ENCODE data around the gene LCN2. TPM values are rescaled to one million over a fixed set of nuclear protein-coding genes. Genes with fewer than 3 reads are reported as not detected.

The LCN2 gene
- total RNA-seq, 2 donors from 2014 or later, result 4.9 to 24.6 TPM

DNA sequence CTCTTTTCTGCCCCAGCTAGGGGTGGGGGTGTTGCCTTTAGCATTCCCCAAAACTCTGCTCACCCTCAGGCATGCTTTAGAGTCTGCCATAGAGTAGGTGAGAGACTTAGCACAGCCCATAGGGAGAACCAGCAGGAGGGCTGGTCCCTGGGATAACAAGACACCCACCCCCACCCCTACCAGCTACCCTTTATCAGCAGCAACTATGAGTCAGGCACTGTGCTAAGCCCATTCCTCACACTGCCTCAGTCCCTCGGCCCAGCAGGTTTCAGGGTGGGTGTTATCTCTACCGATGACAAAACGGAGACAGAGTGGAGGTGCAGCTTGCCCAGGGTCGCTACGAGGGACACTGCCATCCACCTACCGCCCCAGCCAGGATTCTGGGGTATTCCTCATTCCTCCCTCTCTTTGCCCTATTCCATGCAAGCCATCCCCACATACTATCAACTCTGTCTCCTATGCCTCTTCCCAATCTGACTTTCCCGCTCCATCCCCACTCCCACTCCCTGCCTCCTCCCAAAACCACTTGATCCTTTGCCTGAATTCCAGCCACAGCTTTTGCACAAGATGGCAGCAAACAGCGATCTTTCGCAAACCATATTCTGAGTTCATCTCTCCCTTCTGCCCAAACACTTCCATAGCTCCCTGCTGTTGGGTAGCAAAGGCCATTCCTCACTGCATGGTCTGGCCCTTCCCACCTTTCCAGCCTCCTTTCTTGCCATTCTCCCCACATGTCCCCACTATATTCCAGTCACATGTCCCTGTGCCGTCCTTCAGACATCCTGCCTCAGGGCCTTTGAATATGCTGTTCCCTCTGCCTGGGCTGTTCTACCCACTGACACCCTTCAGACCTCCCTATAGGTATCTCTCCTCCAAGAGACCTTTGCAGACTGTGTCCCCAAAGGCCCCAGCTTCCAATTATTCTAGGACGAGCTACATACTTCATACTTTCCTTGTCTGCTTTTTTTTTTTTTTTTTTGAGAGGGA, 37.0 kb downstream of the LCN2 start:
- no peaks in the 10 kb centered on the region for H3K27me3 ChIP-seq
- ATAC-seq (no peak), DNase-seq (no peak)
- intact Hi-C loops (cut with DNase I), result no loop called here
- no peak overlapping the region for H3K4me3 ChIP-seq
- no peaks in the 10 kb centered on the region for H3K9me3 ChIP-seq
- no peak overlapping the region for H3K27ac ChIP-seq
- peaks cover 12% of the 10 kb centered on the region for H3K4me1 ChIP-seq
- 89 to 92% methylated on average over 11 of the region's 11 CpGs for WGBS, 2 donors
- TF ChIP-seq, protein P1, sequence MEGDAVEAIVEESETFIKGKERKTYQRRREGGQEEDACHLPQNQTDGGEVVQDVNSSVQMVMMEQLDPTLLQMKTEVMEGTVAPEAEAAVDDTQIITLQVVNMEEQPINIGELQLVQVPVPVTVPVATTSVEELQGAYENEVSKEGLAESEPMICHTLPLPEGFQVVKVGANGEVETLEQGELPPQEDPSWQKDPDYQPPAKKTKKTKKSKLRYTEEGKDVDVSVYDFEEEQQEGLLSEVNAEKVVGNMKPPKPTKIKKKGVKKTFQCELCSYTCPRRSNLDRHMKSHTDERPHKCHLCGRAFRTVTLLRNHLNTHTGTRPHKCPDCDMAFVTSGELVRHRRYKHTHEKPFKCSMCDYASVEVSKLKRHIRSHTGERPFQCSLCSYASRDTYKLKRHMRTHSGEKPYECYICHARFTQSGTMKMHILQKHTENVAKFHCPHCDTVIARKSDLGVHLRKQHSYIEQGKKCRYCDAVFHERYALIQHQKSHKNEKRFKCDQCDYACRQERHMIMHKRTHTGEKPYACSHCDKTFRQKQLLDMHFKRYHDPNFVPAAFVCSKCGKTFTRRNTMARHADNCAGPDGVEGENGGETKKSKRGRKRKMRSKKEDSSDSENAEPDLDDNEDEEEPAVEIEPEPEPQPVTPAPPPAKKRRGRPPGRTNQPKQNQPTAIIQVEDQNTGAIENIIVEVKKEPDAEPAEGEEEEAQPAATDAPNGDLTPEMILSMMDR (IDR thresholded peaks at IDR 0.05), result no peak
- no peak for TF ChIP-seq POLR2A (IDR thresholded peaks at IDR 0.05)
- peaks cover 0 to 5% of the 10 kb centered on the region in 2 donors for H3K36me3 ChIP-seq (replicated peaks in 1 of 2; ENCODE audit: insufficient read depth in 1 of 2, low read depth in 2 of 2)

GRCh38 chr9:128187361-128187760, 38.1 kb downstream of the LCN2 start:
- TF ChIP-seq POLR2A (IDR thresholded peaks at IDR 0.05), result no peak
- TF ChIP-seq, protein P1 (IDR thresholded peaks at IDR 0.05), result no peak
- no peak for ATAC-seq
- no peak for DNase-seq
- H3K27me3 ChIP-seq, result no peaks in the 10 kb centered on the region
- H3K9me3 ChIP-seq, result no peaks in the 10 kb centered on the region
- H3K4me3 ChIP-seq, result no peak overlapping the region
- H3K27ac ChIP-seq, result no peak overlapping the region
- intact Hi-C loops (cut with DNase I), result no loop called here
- peaks cover 0 to 5% of the 10 kb centered on the region in 2 donors for H3K36me3 ChIP-seq (replicated peaks in 1 of 2; ENCODE audit: insufficient read depth in 1 of 2, low read depth in 2 of 2)
- WGBS, 2 donors, result 97% methylated on average over 2 of the region's 2 CpGs
- peaks cover 13% of the 10 kb centered on the region for H3K4me1 ChIP-seq

- ATAC-seq, result no peak
- peaks cover 0 to 3% of the 10 kb centered on the region in 2 donors for H3K36me3 ChIP-seq (replicated peaks in 1 of 2; ENCODE audit: insufficient read depth in 1 of 2, low read depth in 2 of 2)
These were observed 39.0 kb downstream of the LCN2 start for GRCh38 chr9:128188209-128188608.

DNA sequence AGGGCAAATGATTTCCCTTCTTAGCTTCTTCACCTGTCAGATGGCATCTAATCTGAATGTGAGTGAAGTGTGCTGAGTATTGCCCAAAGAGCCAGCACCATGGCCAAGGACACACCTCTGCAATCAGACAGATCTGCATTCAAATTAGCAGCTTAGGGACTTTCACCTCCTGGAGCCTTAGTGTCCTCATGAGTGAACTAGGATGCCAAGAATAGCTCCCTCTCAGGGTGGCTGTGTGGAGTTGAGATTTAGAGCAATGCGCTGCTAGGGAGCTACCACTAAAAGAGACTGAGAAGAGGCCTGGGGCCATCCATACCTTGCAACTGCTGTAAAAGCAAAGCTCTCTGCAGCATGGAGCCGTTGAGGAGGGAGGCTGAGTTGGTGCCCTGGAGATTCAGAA, 40.8 kb downstream of the LCN2 start:
- DNase-seq (no peak), ATAC-seq (no peak)
- H3K27me3 ChIP-seq, result no peaks in the 10 kb centered on the region
- H3K9me3 ChIP-seq, result no peaks in the 10 kb centered on the region
- WGBS, 2 donors, result 48 to 100% methylated on average over 2 of the region's 2 CpGs
- intact Hi-C loops (cut with DNase I), result no loop called here
- peaks cover 21% of the 10 kb centered on the region for H3K4me1 ChIP-seq
- H3K36me3 ChIP-seq (replicated peaks in 1 of 2; ENCODE audit: insufficient read depth in 1 of 2, low read depth in 2 of 2), result peaks cover 0 to 3% of the 10 kb centered on the region in 2 donors
- H3K27ac ChIP-seq, result no peak overlapping the region
- no peak overlapping the region for H3K4me3 ChIP-seq
- TF ChIP-seq, protein P1 (IDR thresholded peaks at IDR 0.05), result no peak
- no peak for TF ChIP-seq POLR2A (IDR thresholded peaks at IDR 0.05)

More at GRCh38 chr9:128188209-128188608, 39.0 kb downstream of the LCN2 start:
- H3K9me3 ChIP-seq, result no peaks in the 10 kb centered on the region
- peaks cover 20% of the 10 kb centered on the region for H3K4me1 ChIP-seq
- no peak overlapping the region for H3K4me3 ChIP-seq
- intact Hi-C loops (cut with DNase I), result no loop called here
- H3K27me3 ChIP-seq, result no peaks in the 10 kb centered on the region
- 75 to 78% methylated on average over 1 of the region's 1 CpG for WGBS, 2 donors
- no peak overlapping the region for H3K27ac ChIP-seq
- DNase-seq, result no peak
- TF ChIP-seq POLR2A (IDR thresholded peaks at IDR 0.05), result no peak
- TF ChIP-seq, protein P1 (IDR thresholded peaks at IDR 0.05), result no peak

Data from body of pancreas (tissue), 4 donors.